ENCODE measurements around the gene ZNF816. TPM values are rescaled to one million over a fixed set of nuclear protein-coding genes. Genes with fewer than 3 reads are reported as not detected.

ZNF816 gene
- total RNA-seq, 4 donors from 2014 or later, result 0.91 to 7.8 (median 6.2) TPM

- peaks cover 0 to 16% (median 4%) of the 10 kb centered on the region in 3 donors for H3K4me1 ChIP-seq
- no peak for DNase-seq
- H3K27ac ChIP-seq, result no peak overlapping the region
- intact Hi-C loops (cut with DNase I), result no loop called here
- H3K9me3 ChIP-seq, result peaks cover 0 to 25% (median 5%) of the 10 kb centered on the region in 3 donors
- H3K4me3 ChIP-seq, result no peak overlapping the region
- H3K36me3 ChIP-seq, result peaks cover 0 to 9% (median 0%) of the 10 kb centered on the region in 3 donors
- WGBS, 2 donors, result 76% methylated on average over 2 to 3 of the region's 3 CpGs
- no peaks in the 10 kb centered on the region for H3K27me3 ChIP-seq
- TF ChIP-seq, protein P1, sequence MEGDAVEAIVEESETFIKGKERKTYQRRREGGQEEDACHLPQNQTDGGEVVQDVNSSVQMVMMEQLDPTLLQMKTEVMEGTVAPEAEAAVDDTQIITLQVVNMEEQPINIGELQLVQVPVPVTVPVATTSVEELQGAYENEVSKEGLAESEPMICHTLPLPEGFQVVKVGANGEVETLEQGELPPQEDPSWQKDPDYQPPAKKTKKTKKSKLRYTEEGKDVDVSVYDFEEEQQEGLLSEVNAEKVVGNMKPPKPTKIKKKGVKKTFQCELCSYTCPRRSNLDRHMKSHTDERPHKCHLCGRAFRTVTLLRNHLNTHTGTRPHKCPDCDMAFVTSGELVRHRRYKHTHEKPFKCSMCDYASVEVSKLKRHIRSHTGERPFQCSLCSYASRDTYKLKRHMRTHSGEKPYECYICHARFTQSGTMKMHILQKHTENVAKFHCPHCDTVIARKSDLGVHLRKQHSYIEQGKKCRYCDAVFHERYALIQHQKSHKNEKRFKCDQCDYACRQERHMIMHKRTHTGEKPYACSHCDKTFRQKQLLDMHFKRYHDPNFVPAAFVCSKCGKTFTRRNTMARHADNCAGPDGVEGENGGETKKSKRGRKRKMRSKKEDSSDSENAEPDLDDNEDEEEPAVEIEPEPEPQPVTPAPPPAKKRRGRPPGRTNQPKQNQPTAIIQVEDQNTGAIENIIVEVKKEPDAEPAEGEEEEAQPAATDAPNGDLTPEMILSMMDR (IDR thresholded peaks at IDR 0.05), result no peak
- no peak for TF ChIP-seq POLR2A (IDR thresholded peaks at IDR 0.05)
Observed at GRCh38 chr19:52901842-52902241, 60.8 kb downstream of the ZNF816 start.

Other genes starting within 250 kb of the ZNF816 start
- 1 to 10 TPM; 4.9 to 8.7 (median 7.9) TPM for gene ZNF611, start 227.8 kb downstream of the ZNF816 start, total RNA-seq
- 10 to 100 TPM in 1 of 4 donors, 1 to 10 TPM in 3; 2.3 to 16.2 (median 4.6) TPM for gene ZNF600, start 176.1 kb downstream of the ZNF816 start, total RNA-seq
- 10 to 100 TPM in 2 of 4 donors, 1 to 10 TPM in 2; 4.0 to 11.8 (median 9.6) TPM for gene ZNF28, start 141.2 kb downstream of the ZNF816 start, total RNA-seq
- gene ZNF468, start 105.3 kb downstream of the ZNF816 start, total RNA-seq, result 10 to 100 TPM in 3 of 4 donors, 1 to 10 TPM in 1; 9.1 to 15.1 (median 13.3) TPM
- gene ZNF320, start 65.2 kb downstream of the ZNF816 start, total RNA-seq, result 10 to 100 TPM in 1 of 4 donors, 1 to 10 TPM in 3; 2.3 to 10.5 (median 5.5) TPM
- gene ZNF888, start 39.5 kb downstream of the ZNF816 start, total RNA-seq, result 1 to 10 TPM; 1.8 to 6.3 (median 4.1) TPM
- not detected for gene ERVV-1, start 51.0 kb upstream of the ZNF816 start, total RNA-seq
- not detected for gene ERVV-2, start 81.9 kb upstream of the ZNF816 start, total RNA-seq
- 10 to 100 TPM; 11.7 to 36.6 (median 13.5) TPM for gene ZNF160, start 140.5 kb upstream of the ZNF816 start, total RNA-seq
- gene ZNF415, start 170.0 kb upstream of the ZNF816 start, total RNA-seq, result 1 to 10 TPM in 2 of 4 donors, under 1 TPM in 2; 0.26 to 4.6 (median 1.3) TPM
- 1 to 10 TPM; 1.4 to 8.4 (median 3.1) TPM for gene ZNF347, start 196.2 kb upstream of the ZNF816 start, total RNA-seq
- 1 to 10 TPM in 3 of 4 donors, under 1 TPM in 1; 0.34 to 3.8 (median 1.3) TPM for gene ZNF665, start 230.5 kb upstream of the ZNF816 start, total RNA-seq

All from esophagus squamous epithelium (tissue), 5 donors.